ENCODE results near the gene METTL3. TPM values are rescaled to one million over a fixed set of nuclear protein-coding genes. Genes with fewer than 3 reads are reported as not detected.

Gene METTL3
- total and polyA plus RNA-seq, 2 of the 13 experiments (the other 11 are each of a cell fraction or from before 2014, with no cell fraction given), result 123 to 130 TPM

- in situ Hi-C loops (cut with HindIII; ENCODE audit: extremely low pct_ligation_motif_present, low pct_unique_long_range_greater_than_20kb) (no loop called here), intact Hi-C loops (cut with micrococcal nuclease; ENCODE audit: unreplicated experiment) (no loop called here)
- FAIRE-seq (no peak), ATAC-seq (no peak), DNase-seq (ENCODE audit: low spot score) (no peak)
- Histone ChIP-seq H3K9ac (ENCODE audit: insufficient read depth, low read depth, low read length) (no peak overlapping the region), H2AFZ (ENCODE audit: low read length) (no peak overlapping the region), H3K79me2 (ENCODE audit: insufficient read depth, low read length) (no peaks in the 10 kb centered on the region), H3K27me3 (ENCODE audit: control insufficient read depth in 1 of 2, insufficient read depth in 2 of 2, low read length in 2 of 2) (no peaks in the 10 kb centered on the region), H3K4me3 (replicated peaks in 1 of 3; ENCODE audit: insufficient read depth in 1 of 3, low read depth in 2 of 3, low read length in 3 of 3) (no peak overlapping the region), H3K4me1 (ENCODE audit: insufficient read depth, low read length) (peaks cover 28% of the 10 kb centered on the region), H3K9me3 (ENCODE audit: low read length) (no peaks in the 10 kb centered on the region), H3K36me3 (replicated peaks in 1 of 2; ENCODE audit: control insufficient read depth in 1 of 2, insufficient read depth in 2 of 2, low read length in 2 of 2) (no peaks in the 10 kb centered on the region), H4K20me1 (ENCODE audit: insufficient read depth, low read length) (no peaks in the 10 kb centered on the region), H3K4me2 (ENCODE audit: low read depth, low read length) (no peak overlapping the region), H3K27ac (ENCODE audit: extremely low read length, insufficient read depth, low read length) (no peak overlapping the region)
- no TSS peak for BruUV-seq (replicated peaks)
- CTCF ChIA-PET (ENCODE audit: low intra/inter-chr PET ratio, low total read pairs), result no interaction called here
- POLR2A ChIA-PET, result no interaction called here
- no peak for TF ChIP-seq ZMAT3 (CRISPR knock-in tag; conservative IDR thresholded peaks at IDR 0.05)
- no peak for TF ChIP-seq ZNF609 (CRISPR knock-in tag; IDR thresholded peaks at IDR 0.05; ENCODE audit: borderline replicate concordance)
- no peak for TF ChIP-seq PPARG (CRISPR knock-in tag; conservative IDR thresholded peaks at IDR 0.05)
- no peak for TF ChIP-seq NAIF1 (CRISPR knock-in tag; IDR thresholded peaks at IDR 0.05; ENCODE audit: borderline replicate concordance)
- 82% methylated on average over 2 of the region's 2 CpGs for WGBS (ENCODE audit: low lambda C conversion rate)
Observed at GRCh38 chr14:21518725-21519124, 7.6 kb upstream of the METTL3 start.
